HG03159 (cell line): ENCODE measurements around the gene ZNF419.
"Not testable (repeated sequence)": the region's sequence is repeated elsewhere in the genome, so short reads cannot be mapped to it uniquely, and the experiment has no call there.

ENCODE experiments used
- ATAC-seq: cut with Tn5 transposase; IDR thresholded peaks from one replicate; pipeline ENCODE4 v1.9.1; 2021; ENCODE audit warnings: mild to moderate bottlenecking, moderate library complexity; ENCODE audit not compliant: unreplicated experiment

Gene ZNF419

GRCh38 chr19:57487477-57488298, at the start of gene ZNF419:
Gene ZNF419, plus strand, starts transcription at chr19:57487750. Its CDS starts 201 bp downstream, at chr19:57487951.
- ATAC-seq: peak; percentile 92

GRCh38 chr19:57437931-57438330, 49.6 kb upstream of the ZNF419 start:
- no peak for ATAC-seq

- ATAC-seq: no peak
These were observed 48.6 kb upstream of the ZNF419 start for GRCh38 chr19:57438925-57439324.

GRCh38 chr19:57441979-57442752, 45.4 kb upstream of the ZNF419 start:
- ATAC-seq: no peak

GRCh38 chr19:57443121-57443696, 44.3 kb upstream of the ZNF419 start:
- no peak for ATAC-seq

GRCh38 chr19:57452307-57452706, 35.2 kb upstream of the ZNF419 start:
- no peak for ATAC-seq

- no peak for ATAC-seq
These were observed 21.7 kb upstream of the ZNF419 start for GRCh38 chr19:57465680-57466381.

GRCh38 chr19:57466489-57466888, 21.1 kb upstream of the ZNF419 start:
- ATAC-seq: no peak

GRCh38 chr19:57473646-57474045, 13.9 kb upstream of the ZNF419 start:
- ATAC-seq: no peak

- ATAC-seq: peak; percentile 98
These were observed 10.2 kb upstream of the ZNF419 start, which contains the start of gene ZNF772 for GRCh38 chr19:57477191-57478008. Gene ZNF772, minus strand, starts transcription at chr19:57477566. Its CDS starts 257 bp downstream, at chr19:57477309.

GRCh38 chr19:57488299-57488644, 722 bp downstream of the ZNF419 start:
- ATAC-seq: not testable (repeated sequence)

GRCh38 chr19:57499332-57499679, 11.8 kb downstream of the ZNF419 start:
- ATAC-seq: not testable (repeated sequence)

GRCh38 chr19:57499680-57500395, 12.3 kb downstream of the ZNF419 start, which contains the start of gene ZNF773:
Gene ZNF773, plus strand, starts transcription at chr19:57499938. Its CDS starts 143 bp downstream, at chr19:57500081.
- ATAC-seq: peak; percentile 98

- not testable (repeated sequence) for ATAC-seq
These were observed 12.8 kb downstream of the ZNF419 start for GRCh38 chr19:57500400-57500799.

- no peak for ATAC-seq
These were observed 18.6 kb downstream of the ZNF419 start for GRCh38 chr19:57506163-57506562.

- no peak for ATAC-seq
These were observed 23.9 kb downstream of the ZNF419 start for GRCh38 chr19:57511484-57511883.

- no peak for ATAC-seq
These were observed 25.3 kb downstream of the ZNF419 start for GRCh38 chr19:57512845-57513244.

- ATAC-seq: no peak
These were observed 27.7 kb downstream of the ZNF419 start for GRCh38 chr19:57515255-57515654.

- not testable (repeated sequence) for ATAC-seq
These were observed 30.5 kb downstream of the ZNF419 start for GRCh38 chr19:57518021-57518420.
